CD14-positive monocyte (primary cell): ENCODE measurements around the gene SLC17A6. TPM values are rescaled to one million over a fixed set of nuclear protein-coding genes. Genes with fewer than 3 reads are reported as not detected.

Experiments
- DNase-seq, 3 donors: peaks; one replicate each; pipeline ENCODE4 v3.0.0-alpha.2; 2011 to 2022
- H2AFZ ChIP-seq: 2 replicates; pipeline ENCODE4 v1.6.0; 2012; ENCODE audit warnings: mild to moderate bottlenecking, low read depth, low read length, inconsistent platforms; ENCODE audit not compliant: insufficient read depth, poor library complexity, severe bottlenecking
- H3K27ac ChIP-seq, 2 donors: 1 replicate in 1 of 2; 2 replicates in 1 of 2; pipeline ENCODE4 v1.5.1; 2012 to 2013; ENCODE audit warnings: low read length in 2 of 2, control low read depth in 1 of 2, inconsistent platforms in 1 of 2, low read depth in 1 of 2, mild to moderate bottlenecking in 1 of 2
- H3K27me3 ChIP-seq, 2 donors: one replicate each; pipeline versions ENCODE4 v1.6.0 to v1.6.1; 2011 to 2013; ENCODE audit warnings: low read length in 2 of 2; ENCODE audit not compliant: control insufficient read depth in 2 of 2, insufficient read depth in 2 of 2
- H3K36me3 ChIP-seq, 2 donors: replicated peaks in 1 of 2; 1 replicate in 1 of 2; 2 replicates in 1 of 2; pipeline versions ENCODE4 v1.5.1 to v1.6.1; 2012 to 2013; ENCODE audit warnings: low read length in 2 of 2, control low read depth in 1 of 2, inconsistent platforms in 1 of 2, mild to moderate bottlenecking in 1 of 2; ENCODE audit not compliant: insufficient read depth in 2 of 2, control insufficient read depth in 1 of 2
- H3K4me1 ChIP-seq, 2 donors: 1 replicate in 1 of 2; 2 replicates in 1 of 2; pipeline versions ENCODE4 v1.5.1 to v1.6.1; 2012 to 2013; ENCODE audit warnings: low read length in 2 of 2, control low read depth in 1 of 2, inconsistent platforms in 1 of 2, mild to moderate bottlenecking in 1 of 2, moderate library complexity in 1 of 2; ENCODE audit not compliant: insufficient read depth in 2 of 2, control insufficient read depth in 1 of 2
- H3K4me2 ChIP-seq: replicated peaks from 2 replicates; pipeline ENCODE3; 2012; ENCODE audit warnings: low read length, moderate library complexity, mild to moderate bottlenecking; ENCODE audit not compliant: poor library complexity, severe bottlenecking; ENCODE audit errors: extremely low read depth
- H3K4me3 ChIP-seq, 3 experiments: fragments of 200-600 bp in 1 of 3; sonication (generic) in 1 of 3; replicated peaks in 1 of 3; 1 replicate in 2 of 3; 2 replicates in 1 of 3; pipeline ENCODE4 v1.5.1; 2011 to 2013; ENCODE audit warnings: low read length in 3 of 3, mild to moderate bottlenecking in 3 of 3, control low read depth in 2 of 3, low read depth in 2 of 3, inconsistent platforms in 1 of 3, moderate library complexity in 1 of 3
- H3K79me2 ChIP-seq: 2 replicates; pipeline ENCODE4 v1.6.0; 2012; ENCODE audit warnings: mild to moderate bottlenecking, control low read depth, inconsistent platforms, low read length, moderate library complexity; ENCODE audit not compliant: insufficient read depth
- H3K9ac ChIP-seq: 2 replicates; pipeline ENCODE4 v1.6.0; 2017; ENCODE audit warnings: low read length, mild to moderate bottlenecking; ENCODE audit not compliant: insufficient read depth, poor library complexity, severe bottlenecking
- H3K9me3 ChIP-seq, 2 donors: replicated peaks in 1 of 2; 1 replicate in 1 of 2; 2 replicates in 1 of 2; pipeline versions ENCODE4 v1.5.1 to v1.6.1; 2012 to 2013; ENCODE audit warnings: low read length in 2 of 2, control low read depth in 1 of 2; ENCODE audit not compliant: control insufficient read depth in 1 of 2, insufficient read depth in 1 of 2
- H4K20me1 ChIP-seq: 2 replicates; pipeline ENCODE4 v1.6.0; 2012; ENCODE audit warnings: mild to moderate bottlenecking, low read length, control low read depth, moderate library complexity; ENCODE audit not compliant: insufficient read depth
- H3K27ac Mint-ChIP-seq, 7 donors: one replicate each; pipeline ENCODE4 v1.8.0; 2020; ENCODE audit warnings: mild to moderate bottlenecking in 7 of 7, mixed read lengths in 7 of 7, moderate library complexity in 6 of 7, inconsistent platforms in 2 of 7
- H3K27me3 Mint-ChIP-seq, 3 donors: one replicate each; pipeline ENCODE4 v1.8.0; 2021 to 2022; ENCODE audit warnings: low read depth in 3 of 3, mild to moderate bottlenecking in 3 of 3, mixed read lengths in 3 of 3, moderate library complexity in 3 of 3, inconsistent platforms in 1 of 3
- H3K36me3 Mint-ChIP-seq, 2 donors: one replicate each; pipeline ENCODE4 v1.8.0; 2020; ENCODE audit warnings: mixed read lengths in 2 of 2, inconsistent platforms in 1 of 2, mild to moderate bottlenecking in 1 of 2
- H3K4me1 Mint-ChIP-seq: one replicate; pipeline ENCODE4 v1.8.0; 2020; ENCODE audit warnings: mild to moderate bottlenecking, mixed read lengths
- H3K4me3 Mint-ChIP-seq, 2 donors: one replicate each; pipeline ENCODE4 v1.8.0; 2020; ENCODE audit warnings: mild to moderate bottlenecking in 2 of 2, mixed read lengths in 2 of 2, moderate library complexity in 1 of 2
- H3K9me3 Mint-ChIP-seq, 7 donors: one replicate each; pipeline ENCODE4 v1.8.0; 2020 to 2022; ENCODE audit warnings: mixed read lengths in 7 of 7, mild to moderate bottlenecking in 6 of 7, moderate library complexity in 6 of 7, inconsistent platforms in 2 of 7
- CTCF ChIP-seq: fragments of 200-600 bp; IDR thresholded peaks from one replicate; pipeline ENCODE4 v1.8.0; 2022; ENCODE audit warnings: antibody characterized with exemption, mild to moderate bottlenecking
- WGBS: methylation state at CpG from one replicate; pipeline ENCODE4 v1.1.5; 2013; ENCODE audit warnings: missing lambda C conversion rate; ENCODE audit not compliant: insufficient coverage; 5-methylcytosine and 5-hydroxymethylcytosine counted together
- intact Hi-C, 2 donors: fragments of 100-400 bp; cut with micrococcal nuclease; formaldehyde crosslinking; loops; one replicate each; pipeline versions ENCODE4 v1.15.0 to v1.15.1; 2023
- polyA plus RNA-seq, 3 donors: library from polyadenylated mRNA; depleted of rRNA in 1 of 3; unstranded in 2 of 3; stranded (reverse) in 1 of 3; fragments of 300-500 nt in 2 of 3; fragments of >200 nt in 1 of 3; fragmentation: Illumina TruSeq in 2 of 3; gene quantifications; 1 replicate in 2 of 3; 2 replicates in 1 of 3; pipeline ENCODE4 v1.2.3, GENCODE V29; 2012 to 2021

The SLC17A6 gene
- polyA plus RNA-seq, 3 donors, result not detected

- H3K79me2 ChIP-seq, result no peaks in the 10 kb centered on the region
- no peak overlapping the region for H3K4me2 ChIP-seq
- Mint-ChIP-seq H3K27me3 (peaks cover 11 to 14% (median 11%) of the 10 kb centered on the region in 3 donors), H3K4me1 (no peaks in the 10 kb centered on the region), H3K36me3 (no peaks in the 10 kb centered on the region), H3K9me3 (peaks cover 0 to 2% (median 0%) of the 10 kb centered on the region in 7 donors), H3K27ac (no peak overlapping the region), H3K4me3 (no peak overlapping the region)
- peaks cover 5 to 12% of the 10 kb centered on the region in 2 donors for H3K27me3 ChIP-seq
- no CpG with 5 or more reads among the region's 2 CpGs for WGBS
- no peaks in the 10 kb centered on the region for H3K36me3 ChIP-seq
- no peak overlapping the region for H3K27ac ChIP-seq
- no peak overlapping the region for H3K9ac ChIP-seq
- no peaks in the 10 kb centered on the region for H4K20me1 ChIP-seq
- no peak overlapping the region for H2AFZ ChIP-seq
- no peak overlapping the region for H3K4me3 ChIP-seq
- no peak for DNase-seq
- H3K4me1 ChIP-seq, result no peaks in the 10 kb centered on the region
- intact Hi-C loops, result no loop called here
- H3K9me3 ChIP-seq, result no peaks in the 10 kb centered on the region
- TF ChIP-seq CTCF, result no peak
Observed at GRCh38 chr11:22349491-22349890, 11.3 kb downstream of the SLC17A6 start.

GRCh38 chr11:22359295-22359694 lies 21.1 kb downstream of the SLC17A6 start:
- no peaks in the 10 kb centered on the region for H4K20me1 ChIP-seq
- no peaks in the 10 kb centered on the region for H3K27me3 ChIP-seq
- Mint-ChIP-seq H3K4me3 (no peak overlapping the region), H3K27ac (no peak overlapping the region), H3K9me3 (peaks cover 0 to 2% (median 0%) of the 10 kb centered on the region in 7 donors), H3K36me3 (no peaks in the 10 kb centered on the region), H3K4me1 (no peaks in the 10 kb centered on the region), H3K27me3 (peaks cover 0 to 5% (median 2%) of the 10 kb centered on the region in 3 donors)
- no peak overlapping the region for H3K27ac ChIP-seq
- H2AFZ ChIP-seq, result no peak overlapping the region
- H3K4me3 ChIP-seq, result no peak overlapping the region
- no peak overlapping the region for H3K4me2 ChIP-seq
- TF ChIP-seq CTCF, result no peak
- H3K9ac ChIP-seq, result no peak overlapping the region
- no peaks in the 10 kb centered on the region for H3K9me3 ChIP-seq
- no peaks in the 10 kb centered on the region for H3K79me2 ChIP-seq
- H3K36me3 ChIP-seq, result no peaks in the 10 kb centered on the region
- H3K4me1 ChIP-seq, result no peaks in the 10 kb centered on the region
- no CpG with 5 or more reads among the region's 2 CpGs for WGBS
- DNase-seq, result no peak
- intact Hi-C loops, result no loop called here
